ENCODE measurements around the gene ZNF580.

- TF ChIP-seq CTCF (IDR thresholded peaks at IDR 0.05) = no peak
- TF ChIP-seq POLR2A (IDR thresholded peaks at IDR 0.05) = no peak
Observed at GRCh38 chr19:55692681-55693081, 51.9 kb downstream of the ZNF580 start.
